ENCODE results near the gene TMEM79. TPM values are rescaled to one million over a fixed set of nuclear protein-coding genes. Genes with fewer than 3 reads are reported as not detected.

The TMEM79 gene
- total RNA-seq, 4 donors from 2014 or later: 81.0 to 120 (median 97.5) TPM

DNA sequence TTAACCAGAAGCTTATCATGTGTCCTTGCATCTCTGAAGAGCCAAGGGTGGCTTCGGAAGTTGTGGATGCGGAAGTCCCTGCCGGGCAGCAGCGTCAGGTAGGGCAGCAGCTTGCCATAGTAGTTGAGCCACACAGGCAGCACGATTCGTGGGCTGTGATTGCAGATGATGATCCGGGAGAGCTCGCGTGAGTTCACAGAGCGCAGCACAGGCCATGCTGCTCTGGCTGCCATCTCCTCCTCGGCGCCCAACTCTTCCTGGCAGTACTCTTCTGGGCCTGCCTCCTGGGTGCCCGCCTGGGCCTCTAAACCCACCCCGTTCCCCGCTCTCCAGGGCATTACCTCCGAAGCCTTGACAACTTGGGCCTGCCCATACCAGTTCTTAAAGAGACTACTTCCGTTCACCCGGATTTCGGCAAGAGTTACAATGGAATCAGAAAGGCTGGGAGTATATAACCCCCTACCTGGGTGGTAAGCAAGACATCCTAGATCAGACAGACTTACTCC, 14.8 kb downstream of the TMEM79 start, which contains the start of gene VHLL:
Gene VHLL (minus strand): TSS at position 456 of the 506 bp plus-strand sequence. CDS start 118 bp downstream, at position 338.
- no peaks in the 10 kb centered on the region for H3K36me3 ChIP-seq
- WGBS: 86% methylated on average over 19 of the region's 19 CpGs
- no peaks in the 10 kb centered on the region for H3K27me3 ChIP-seq
- peaks cover 29% of the 10 kb centered on the region for H3K4me1 ChIP-seq
- H3K9me3 ChIP-seq: no peaks in the 10 kb centered on the region
- TF ChIP-seq EP300 (IDR thresholded peaks at IDR 0.05) (no peak), POLR2A (IDR thresholded peaks at IDR 0.05) (no peak), POLR2AphosphoS5 (IDR thresholded peaks at IDR 0.05) (no peak)
- TF ChIP-seq, protein P1, sequence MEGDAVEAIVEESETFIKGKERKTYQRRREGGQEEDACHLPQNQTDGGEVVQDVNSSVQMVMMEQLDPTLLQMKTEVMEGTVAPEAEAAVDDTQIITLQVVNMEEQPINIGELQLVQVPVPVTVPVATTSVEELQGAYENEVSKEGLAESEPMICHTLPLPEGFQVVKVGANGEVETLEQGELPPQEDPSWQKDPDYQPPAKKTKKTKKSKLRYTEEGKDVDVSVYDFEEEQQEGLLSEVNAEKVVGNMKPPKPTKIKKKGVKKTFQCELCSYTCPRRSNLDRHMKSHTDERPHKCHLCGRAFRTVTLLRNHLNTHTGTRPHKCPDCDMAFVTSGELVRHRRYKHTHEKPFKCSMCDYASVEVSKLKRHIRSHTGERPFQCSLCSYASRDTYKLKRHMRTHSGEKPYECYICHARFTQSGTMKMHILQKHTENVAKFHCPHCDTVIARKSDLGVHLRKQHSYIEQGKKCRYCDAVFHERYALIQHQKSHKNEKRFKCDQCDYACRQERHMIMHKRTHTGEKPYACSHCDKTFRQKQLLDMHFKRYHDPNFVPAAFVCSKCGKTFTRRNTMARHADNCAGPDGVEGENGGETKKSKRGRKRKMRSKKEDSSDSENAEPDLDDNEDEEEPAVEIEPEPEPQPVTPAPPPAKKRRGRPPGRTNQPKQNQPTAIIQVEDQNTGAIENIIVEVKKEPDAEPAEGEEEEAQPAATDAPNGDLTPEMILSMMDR (IDR thresholded peaks at IDR 0.05): no peak
- DNase-seq (ENCODE audit: low spot score in 2 of 2): no peak
- H3K27ac ChIP-seq: no peak within 1 kb of the TSS
- no peak within 1 kb of the TSS for H3K4me3 ChIP-seq

DNA sequence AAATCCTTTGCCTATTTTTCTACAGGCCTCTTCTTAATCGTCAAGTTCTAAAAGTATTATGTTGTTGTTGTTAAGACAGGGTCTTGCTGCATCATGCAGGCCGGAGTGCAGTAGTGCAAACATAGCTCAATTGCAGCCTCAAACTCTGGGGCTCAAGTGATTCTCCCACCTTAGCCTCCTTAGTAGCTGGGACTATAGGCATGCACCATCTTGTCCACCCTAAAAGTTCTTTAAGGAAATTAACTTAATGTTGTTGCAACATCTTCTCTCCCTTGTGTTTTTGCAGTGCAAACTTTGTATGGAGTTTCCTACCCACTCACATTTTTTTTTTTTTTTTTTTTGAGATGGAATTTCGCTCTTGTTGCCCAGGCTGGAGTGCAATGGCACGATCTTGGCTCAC, 19.1 kb downstream of the TMEM79 start:
- TF ChIP-seq POLR2AphosphoS5 (IDR thresholded peaks at IDR 0.05): no peak
- TF ChIP-seq, protein P1 (IDR thresholded peaks at IDR 0.05): no peak
- no peak for TF ChIP-seq POLR2A (IDR thresholded peaks at IDR 0.05)
- TF ChIP-seq EP300 (IDR thresholded peaks at IDR 0.05): no peak
- H3K4me1 ChIP-seq: peaks cover 17% of the 10 kb centered on the region
- no peak for DNase-seq (ENCODE audit: low spot score in 2 of 2)
- 71% methylated on average over 4 of the region's 4 CpGs for WGBS
- no peak overlapping the region for H3K4me3 ChIP-seq
- no peaks in the 10 kb centered on the region for H3K27me3 ChIP-seq
- no peak overlapping the region for H3K27ac ChIP-seq
- H3K9me3 ChIP-seq: no peaks in the 10 kb centered on the region
- peaks cover 17% of the 10 kb centered on the region for H3K36me3 ChIP-seq

DNA sequence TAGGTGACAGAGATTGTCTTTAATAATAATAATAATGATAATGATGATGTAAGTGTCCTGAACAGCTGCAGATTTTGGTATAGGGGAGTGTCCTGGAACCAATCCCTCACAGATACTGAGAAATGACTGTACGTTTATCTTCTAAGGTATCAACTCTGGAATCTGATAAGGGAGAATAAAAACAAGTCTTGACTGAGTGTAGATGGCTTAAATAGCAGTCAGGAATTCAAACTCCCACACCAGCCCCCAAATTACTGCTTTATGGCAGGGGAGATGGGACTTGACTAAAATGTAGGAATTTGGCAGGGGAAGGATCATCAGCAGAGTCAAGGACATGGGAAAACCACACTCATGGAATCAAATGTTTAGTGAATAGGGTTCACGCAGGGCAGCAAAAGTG, 21.1 kb downstream of the TMEM79 start:
- no peak for DNase-seq (ENCODE audit: low spot score in 2 of 2)
- peaks cover 27% of the 10 kb centered on the region for H3K4me1 ChIP-seq
- no peaks in the 10 kb centered on the region for H3K27me3 ChIP-seq
- H3K4me3 ChIP-seq: no peak overlapping the region
- peaks cover 36% of the 10 kb centered on the region for H3K36me3 ChIP-seq
- TF ChIP-seq, protein P1 (IDR thresholded peaks at IDR 0.05): no peak
- TF ChIP-seq POLR2AphosphoS5 (IDR thresholded peaks at IDR 0.05) (no peak), EP300 (IDR thresholded peaks at IDR 0.05) (no peak), POLR2A (IDR thresholded peaks at IDR 0.05) (no peak)
- WGBS: 61% methylated on average over 2 of the region's 2 CpGs
- H3K9me3 ChIP-seq: no peaks in the 10 kb centered on the region
- peak overlapping the region; percentile 24 for H3K27ac ChIP-seq

DNA sequence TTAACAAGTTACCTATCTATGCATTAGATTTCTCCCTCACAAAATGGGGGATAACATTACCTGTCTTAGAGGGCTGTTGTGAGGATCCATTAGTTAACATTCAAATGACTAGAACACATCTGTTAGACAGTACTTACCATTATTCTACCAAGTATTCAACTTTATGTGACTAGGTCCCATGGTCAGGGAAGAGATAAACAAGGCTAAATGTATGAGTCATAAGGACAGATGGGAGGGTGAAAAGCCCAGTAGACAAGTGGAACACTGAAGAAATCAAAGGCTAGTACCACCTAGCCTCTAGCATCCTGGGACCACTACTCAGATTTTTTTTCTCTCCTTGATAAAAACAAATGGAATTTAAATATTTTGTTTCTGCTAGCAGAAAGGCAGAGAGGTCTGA, 24.0 kb downstream of the TMEM79 start:
- H3K4me3 ChIP-seq: no peak overlapping the region
- no peaks in the 10 kb centered on the region for H3K27me3 ChIP-seq
- DNase-seq (ENCODE audit: low spot score in 2 of 2): no peak
- H3K9me3 ChIP-seq: no peaks in the 10 kb centered on the region
- TF ChIP-seq POLR2A (IDR thresholded peaks at IDR 0.05): no peak
- TF ChIP-seq, protein P1 (IDR thresholded peaks at IDR 0.05): no peak
- peaks cover 26% of the 10 kb centered on the region for H3K4me1 ChIP-seq
- peak overlapping the region; percentile 33 for H3K27ac ChIP-seq
- H3K36me3 ChIP-seq: peaks cover 63% of the 10 kb centered on the region

DNA sequence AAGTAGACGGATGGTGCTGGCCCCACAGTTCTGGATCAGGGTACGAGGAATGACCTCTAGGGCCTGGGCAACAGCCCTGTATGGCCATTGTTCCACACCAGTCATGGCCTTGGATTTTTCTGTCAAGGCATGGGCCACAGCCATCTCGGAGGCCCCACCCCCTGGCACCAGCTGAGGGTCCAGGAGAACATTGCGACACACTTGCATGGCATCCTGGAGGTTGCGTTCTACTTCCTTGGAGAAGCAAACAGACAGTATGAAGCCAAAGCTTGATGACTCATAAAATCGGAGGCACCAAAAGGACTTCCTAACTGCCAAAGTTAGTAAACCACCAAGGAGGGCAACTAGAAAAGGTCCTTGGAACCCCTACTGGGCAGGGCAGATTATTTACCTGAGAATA, 26.8 kb downstream of the TMEM79 start:
- no peak overlapping the region for H3K4me3 ChIP-seq
- 53% methylated on average over 4 of the region's 6 CpGs for WGBS
- peaks cover 92% of the 10 kb centered on the region for H3K36me3 ChIP-seq
- H3K9me3 ChIP-seq: no peaks in the 10 kb centered on the region
- TF ChIP-seq EP300 (IDR thresholded peaks at IDR 0.05) (no peak), POLR2AphosphoS5 (IDR thresholded peaks at IDR 0.05) (no peak), POLR2A (IDR thresholded peaks at IDR 0.05) (no peak)
- TF ChIP-seq, protein P1 (IDR thresholded peaks at IDR 0.05): no peak
- no peaks in the 10 kb centered on the region for H3K27me3 ChIP-seq
- H3K4me1 ChIP-seq: peaks cover 15% of the 10 kb centered on the region
- H3K27ac ChIP-seq: peak overlapping the region; percentile 10
- DNase-seq (ENCODE audit: low spot score in 2 of 2): peak in 1 of 2 donors; percentile 49

Data from suprapubic skin (tissue), 4 donors.